IPS-NIHi7 (cell line): ENCODE results near the gene RPL3.

ENCODE experiments used
- DNase-seq: peaks from one replicate; pipeline ENCODE4 v3.0.0; 2012; ENCODE audit warnings: mixed read lengths; ENCODE audit errors: extremely low spot score

Gene RPL3

GRCh38 chr22:39282645-39283321, 36.6 kb downstream of the RPL3 start:
- DNase-seq, result no peak

DNA sequence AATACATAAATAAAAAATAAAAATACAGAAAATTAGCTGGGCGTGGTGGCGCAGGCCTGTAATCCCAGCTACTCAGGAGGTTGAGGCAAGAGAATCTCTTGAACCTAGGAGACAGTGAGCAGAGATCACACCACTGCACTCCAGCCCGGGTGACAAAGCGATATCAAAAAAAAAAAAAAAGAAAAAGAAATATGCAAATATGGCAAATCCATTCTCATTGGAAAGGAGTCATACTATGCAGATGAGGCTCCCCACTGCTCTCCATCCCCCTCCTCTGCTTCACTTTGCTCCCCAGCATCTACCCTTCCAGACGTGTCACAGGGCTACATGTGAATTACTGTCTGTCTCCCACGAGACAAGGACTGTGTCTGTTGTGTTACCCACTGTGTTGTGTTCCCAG, 38.3 kb downstream of the RPL3 start:
- DNase-seq, result no peak

DNA sequence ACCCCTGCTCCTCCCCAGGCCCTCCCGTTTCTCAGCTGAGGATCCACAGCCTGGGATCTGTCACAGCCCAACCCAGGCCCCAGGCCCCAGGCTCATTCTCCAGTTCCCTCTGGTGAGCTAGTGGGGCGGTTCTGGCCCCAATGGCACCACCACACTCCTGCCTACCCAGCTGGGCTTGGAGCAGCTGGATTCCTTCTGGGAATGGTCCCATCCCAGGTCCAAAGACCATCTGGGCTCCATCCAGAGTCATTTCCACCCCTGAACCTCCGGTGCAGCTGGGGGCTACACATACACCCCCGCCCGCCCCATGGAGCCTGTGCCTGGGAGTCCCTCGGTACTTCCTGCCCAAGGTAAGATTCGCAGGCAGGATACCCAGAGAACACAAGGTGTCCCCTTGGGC, 39.2 kb downstream of the RPL3 start:
- no peak for DNase-seq

GRCh38 chr22:39279170-39279850, 40.1 kb downstream of the RPL3 start:
- no peak for DNase-seq

GRCh38 chr22:39278040-39278439, 41.4 kb downstream of the RPL3 start:
- no peak for DNase-seq

DNA sequence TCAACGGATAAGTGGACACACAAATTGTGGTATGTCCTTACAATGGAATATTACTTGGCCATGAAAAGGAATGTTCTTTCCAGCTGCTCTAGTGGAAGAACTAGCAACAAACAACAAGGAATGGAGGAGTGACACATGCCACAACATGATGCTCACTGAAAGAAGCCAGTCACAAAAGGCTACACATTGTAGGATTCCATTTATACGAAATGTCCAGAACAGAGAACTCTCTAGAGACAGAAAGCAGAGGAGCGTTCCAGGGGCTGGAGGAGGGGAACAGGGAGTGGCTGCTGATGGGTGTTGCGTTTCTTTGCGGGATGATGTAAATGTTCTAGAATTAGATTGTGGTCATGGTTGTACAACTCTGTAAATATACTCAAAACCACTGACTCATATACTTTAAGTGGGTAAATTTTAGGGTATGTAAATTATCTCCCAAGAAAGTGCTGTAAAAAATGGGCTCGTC, 42.2 kb downstream of the RPL3 start:
- no peak for DNase-seq

- DNase-seq, result no peak
Measured at GRCh38 chr22:39276440-39277141, 42.8 kb downstream of the RPL3 start.

DNA sequence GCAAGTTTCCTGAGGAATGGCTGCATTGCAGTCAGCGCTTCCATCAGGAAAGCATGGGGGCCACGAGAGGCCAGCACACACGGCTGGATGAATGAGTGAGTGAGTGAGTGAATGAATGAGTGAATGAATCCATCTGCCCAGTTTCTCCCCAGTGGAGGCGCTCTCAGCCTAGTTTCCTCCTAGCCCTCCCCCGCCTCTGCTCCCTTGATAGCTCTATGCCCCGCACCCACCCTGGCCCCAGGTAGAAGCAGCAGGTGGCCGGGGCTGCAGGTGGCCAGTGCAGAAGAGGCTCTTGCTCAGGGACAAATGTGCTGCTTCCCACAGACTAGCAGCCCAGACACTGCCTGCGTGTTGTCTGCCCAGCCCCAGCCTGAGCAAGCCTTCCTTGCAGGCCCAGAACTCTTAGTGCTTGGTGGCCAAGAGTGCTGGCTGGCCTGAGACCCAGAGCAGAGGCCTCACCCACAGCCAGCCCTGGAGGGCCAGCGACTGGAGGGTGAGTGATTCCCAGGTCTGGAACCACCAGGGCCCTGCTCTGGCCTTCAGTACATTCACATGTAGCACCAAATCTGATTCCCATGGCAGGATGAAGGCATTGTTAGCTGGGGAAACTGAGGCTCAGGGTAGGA, 43.5 kb downstream of the RPL3 start:
- DNase-seq, result no peak

- no peak for DNase-seq
Measured at GRCh38 chr22:39273950-39274887, 45.2 kb downstream of the RPL3 start.

- DNase-seq, result no peak
Measured at GRCh38 chr22:39270792-39271191, 48.6 kb downstream of the RPL3 start.

DNA sequence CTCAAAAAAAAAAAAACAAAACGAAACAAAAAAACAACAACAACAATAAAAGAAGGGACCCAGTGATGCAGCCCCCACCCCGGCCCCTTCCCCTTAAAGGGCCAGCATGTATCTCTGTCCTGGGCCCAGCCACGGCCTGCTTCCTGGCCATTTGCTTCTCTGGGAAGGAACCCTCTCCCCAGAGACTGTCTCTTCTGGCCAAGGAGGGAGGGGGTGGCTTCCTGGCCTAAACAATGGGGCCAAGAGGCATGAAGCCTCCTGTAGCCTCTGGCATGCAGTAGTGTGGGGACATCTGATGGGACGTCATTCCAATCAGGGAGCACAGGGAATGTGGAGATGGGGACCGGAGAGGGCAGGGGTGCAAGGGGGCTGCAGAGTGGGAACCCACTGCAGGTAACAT, 49.1 kb downstream of the RPL3 start:
- no peak for DNase-seq

DNA sequence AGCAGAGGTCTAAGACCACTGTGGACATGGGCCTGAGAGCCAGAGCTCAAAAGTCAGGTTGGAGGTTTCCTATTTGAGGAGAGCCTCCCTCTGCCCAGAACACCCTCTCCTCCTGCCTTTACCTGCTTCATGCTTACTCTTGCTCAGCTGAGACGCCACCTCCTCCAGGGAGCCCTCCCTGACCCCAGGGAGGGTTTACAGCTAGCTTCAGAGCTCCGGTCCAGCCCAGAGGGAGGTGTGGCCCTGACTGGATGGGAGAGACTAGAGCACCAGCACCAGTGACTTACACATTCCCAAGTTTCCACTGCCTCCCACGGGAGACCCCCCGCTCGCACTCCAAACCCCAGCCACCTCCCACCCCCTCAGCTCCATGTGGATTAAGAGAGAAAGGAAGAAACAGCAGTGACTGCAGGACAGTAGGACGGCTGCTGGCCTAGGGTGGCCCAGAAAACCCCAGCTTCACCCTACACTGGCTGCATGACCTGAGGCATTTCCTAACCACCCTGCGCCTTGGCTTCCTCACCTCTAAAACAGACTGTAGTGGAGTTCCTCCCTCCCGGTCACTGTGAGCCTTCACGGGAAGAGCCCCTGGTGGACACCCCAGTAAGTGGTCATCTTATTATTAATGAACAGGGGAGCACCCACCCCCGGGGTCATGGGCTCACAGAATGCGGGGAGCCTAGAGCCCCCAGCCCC, 50.2 kb downstream of the RPL3 start:
- no peak for DNase-seq

GRCh38 chr22:39268645-39269044, 50.8 kb downstream of the RPL3 start:
- no peak for DNase-seq

DNA sequence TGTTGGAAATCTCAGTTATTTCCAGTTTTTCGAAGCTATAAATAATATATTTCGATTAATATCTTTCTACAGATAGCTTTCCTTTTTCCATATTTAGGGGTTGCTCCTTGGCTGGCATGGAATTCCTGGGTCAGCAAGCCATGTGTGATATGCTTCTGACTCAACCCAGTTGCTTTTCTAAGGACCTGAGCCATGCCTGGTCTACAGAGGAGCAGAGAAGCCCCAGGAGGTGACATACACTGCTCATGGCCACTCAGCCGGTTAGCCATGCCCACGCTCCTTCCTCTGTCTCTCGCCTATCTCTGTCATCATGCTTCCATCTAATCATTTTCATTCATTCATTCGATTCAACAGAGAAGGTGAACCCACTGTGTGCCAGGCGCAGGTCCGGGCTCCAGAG, 51.4 kb downstream of the RPL3 start:
- DNase-seq, result no peak

GRCh38 chr22:39266398-39267030, 52.9 kb downstream of the RPL3 start:
- no peak for DNase-seq

DNA sequence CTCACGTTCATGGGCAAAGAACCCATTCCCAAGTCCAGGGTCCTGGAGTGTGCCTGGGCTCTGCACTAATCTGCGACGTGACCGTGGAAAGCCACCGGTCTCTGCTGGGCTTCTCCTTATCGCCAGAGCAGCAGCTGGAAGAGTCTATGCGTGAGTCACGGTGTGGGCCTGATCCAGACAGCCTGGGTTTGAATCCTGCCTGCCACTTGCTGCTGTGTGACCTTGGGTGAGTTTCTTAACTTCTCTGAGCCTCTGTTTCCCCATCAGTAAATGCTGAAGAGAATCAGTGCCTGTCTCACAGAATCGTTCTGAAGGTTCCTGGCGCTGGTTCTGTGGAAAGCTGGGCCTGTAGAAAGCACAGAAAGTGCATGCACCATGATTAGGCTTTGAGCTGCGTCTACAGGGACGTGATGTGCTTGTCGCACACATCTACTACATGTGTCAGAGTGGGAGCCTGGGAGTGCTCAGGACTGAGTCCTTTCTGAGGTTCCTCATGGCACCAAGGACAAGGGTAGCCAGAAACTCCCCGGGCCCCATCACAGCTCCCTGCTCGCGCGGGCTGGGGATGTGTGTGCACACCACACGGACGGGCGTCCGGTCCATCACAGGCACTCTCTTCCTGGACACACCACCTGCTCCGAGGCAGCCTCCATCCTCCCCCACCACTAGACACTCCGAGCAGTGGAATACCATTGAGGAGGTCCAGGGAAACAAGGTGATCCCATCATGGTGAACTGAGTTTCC, 54.1 kb downstream of the RPL3 start:
- DNase-seq, result no peak

DNA sequence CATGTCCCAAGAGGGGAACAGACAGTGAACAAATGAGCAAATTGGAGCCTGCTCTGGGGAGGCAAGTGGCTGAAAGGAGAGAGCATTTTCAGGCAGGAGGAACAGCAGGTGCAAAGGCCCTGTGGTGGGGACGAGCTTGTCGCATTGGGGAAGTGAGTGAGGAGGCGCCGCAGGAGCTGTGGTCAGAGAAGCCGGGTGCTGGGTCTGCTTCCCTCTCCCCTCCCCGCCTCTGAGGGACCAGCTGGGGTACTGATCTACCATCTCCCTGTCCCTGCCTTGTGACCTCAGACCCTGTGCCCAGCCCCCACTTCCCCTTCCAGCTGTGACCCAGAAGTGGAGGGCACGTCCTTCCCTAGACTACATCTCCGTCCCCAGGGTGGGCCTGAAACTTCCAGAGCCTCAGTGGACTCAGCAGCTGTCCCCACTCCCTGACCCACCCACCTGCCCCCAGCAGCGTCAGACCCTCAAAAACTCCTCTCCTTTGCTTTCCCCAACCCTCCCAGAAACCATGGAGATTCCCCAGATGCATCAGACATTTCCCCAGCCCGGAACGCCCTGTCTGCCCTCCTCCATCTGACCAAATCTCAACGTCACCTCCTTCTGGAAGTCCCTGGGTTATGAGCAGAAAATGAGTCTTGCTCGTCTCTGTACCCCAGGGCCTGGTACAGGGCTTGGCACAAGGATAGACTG, 54.9 kb downstream of the RPL3 start:
- DNase-seq, result no peak

GRCh38 chr22:39263626-39264348, 55.6 kb downstream of the RPL3 start:
- DNase-seq, result no peak
